ENCODE results near the gene ANXA7. TPM values are rescaled to one million over a fixed set of nuclear protein-coding genes. Genes with fewer than 3 reads are reported as not detected.

Gene ANXA7
- total RNA-seq, 1 donor: 143 TPM

DNA sequence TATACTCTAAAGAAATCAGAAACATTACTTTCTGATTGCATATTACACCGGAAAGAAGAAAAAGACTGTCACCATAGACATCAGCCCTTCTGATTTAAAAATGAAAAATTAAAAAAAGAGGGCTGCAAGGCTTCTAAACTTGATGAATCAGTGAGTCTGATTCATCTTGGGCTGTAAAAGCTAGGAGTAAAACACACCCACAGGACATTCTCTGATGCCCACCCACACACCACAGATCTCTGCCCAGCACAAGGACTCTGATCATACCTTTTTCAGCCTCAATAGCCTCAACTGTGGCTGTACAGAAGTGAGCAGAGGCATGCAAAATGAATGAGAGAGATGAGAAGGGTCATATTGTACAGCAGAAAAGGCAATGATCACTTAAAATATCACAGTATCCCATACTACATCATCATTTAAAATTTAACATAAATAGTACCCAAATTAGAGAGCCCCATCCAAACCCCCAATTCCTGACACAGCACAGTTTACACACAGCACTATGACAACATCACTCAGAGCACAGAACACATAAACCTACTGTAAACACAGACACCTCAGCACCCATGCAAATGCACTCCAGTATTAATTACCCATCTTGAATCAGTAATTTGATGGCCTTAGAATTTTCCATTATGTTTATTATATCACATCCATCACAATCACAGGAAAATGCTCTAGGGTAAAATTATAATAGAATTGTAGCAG, 25.9 kb upstream of the ANXA7 start:
- no peaks in the 10 kb centered on the region for H3K79me2 ChIP-seq (ENCODE audit: insufficient read depth, low read length)
- peaks cover 24% of the 10 kb centered on the region for H3K4me1 ChIP-seq (ENCODE audit: insufficient read depth, low read length)
- peaks cover 25% of the 10 kb centered on the region for H3K36me3 ChIP-seq (ENCODE audit: insufficient read depth, low read length)
- H3K9me3 ChIP-seq (ENCODE audit: low read depth, low read length): no peaks in the 10 kb centered on the region
- H4K20me1 ChIP-seq (ENCODE audit: insufficient read depth, low read length): no peaks in the 10 kb centered on the region
- H3K4me3 ChIP-seq (ENCODE audit: insufficient read depth, low read length): no peak overlapping the region
- peak overlapping the region; percentile 64 for H3K4me2 ChIP-seq (ENCODE audit: insufficient read depth, low read length)
- no peak overlapping the region for H2AFZ ChIP-seq (ENCODE audit: low read length)
- TF ChIP-seq, protein P1, sequence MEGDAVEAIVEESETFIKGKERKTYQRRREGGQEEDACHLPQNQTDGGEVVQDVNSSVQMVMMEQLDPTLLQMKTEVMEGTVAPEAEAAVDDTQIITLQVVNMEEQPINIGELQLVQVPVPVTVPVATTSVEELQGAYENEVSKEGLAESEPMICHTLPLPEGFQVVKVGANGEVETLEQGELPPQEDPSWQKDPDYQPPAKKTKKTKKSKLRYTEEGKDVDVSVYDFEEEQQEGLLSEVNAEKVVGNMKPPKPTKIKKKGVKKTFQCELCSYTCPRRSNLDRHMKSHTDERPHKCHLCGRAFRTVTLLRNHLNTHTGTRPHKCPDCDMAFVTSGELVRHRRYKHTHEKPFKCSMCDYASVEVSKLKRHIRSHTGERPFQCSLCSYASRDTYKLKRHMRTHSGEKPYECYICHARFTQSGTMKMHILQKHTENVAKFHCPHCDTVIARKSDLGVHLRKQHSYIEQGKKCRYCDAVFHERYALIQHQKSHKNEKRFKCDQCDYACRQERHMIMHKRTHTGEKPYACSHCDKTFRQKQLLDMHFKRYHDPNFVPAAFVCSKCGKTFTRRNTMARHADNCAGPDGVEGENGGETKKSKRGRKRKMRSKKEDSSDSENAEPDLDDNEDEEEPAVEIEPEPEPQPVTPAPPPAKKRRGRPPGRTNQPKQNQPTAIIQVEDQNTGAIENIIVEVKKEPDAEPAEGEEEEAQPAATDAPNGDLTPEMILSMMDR (IDR thresholded peaks at IDR 0.05; ENCODE audit: extremely low read depth, low read depth, low read length): no peak
- no peaks in the 10 kb centered on the region for H3K27me3 ChIP-seq (ENCODE audit: insufficient read depth, low read length)
- peak overlapping the region; percentile 46 for H3K27ac ChIP-seq (ENCODE audit: low read depth, low read length)
- DNase-seq (ENCODE audit: insufficient read length, low spot score, missing footprints): peak; percentile 76

GRCh38 chr10:73439055-73439454, 25.2 kb upstream of the ANXA7 start:
- Histone ChIP-seq H3K27ac (ENCODE audit: low read depth, low read length) (peak overlapping the region; percentile 46), H3K4me3 (ENCODE audit: insufficient read depth, low read length) (no peak overlapping the region), H3K79me2 (ENCODE audit: insufficient read depth, low read length) (no peaks in the 10 kb centered on the region)

DNA sequence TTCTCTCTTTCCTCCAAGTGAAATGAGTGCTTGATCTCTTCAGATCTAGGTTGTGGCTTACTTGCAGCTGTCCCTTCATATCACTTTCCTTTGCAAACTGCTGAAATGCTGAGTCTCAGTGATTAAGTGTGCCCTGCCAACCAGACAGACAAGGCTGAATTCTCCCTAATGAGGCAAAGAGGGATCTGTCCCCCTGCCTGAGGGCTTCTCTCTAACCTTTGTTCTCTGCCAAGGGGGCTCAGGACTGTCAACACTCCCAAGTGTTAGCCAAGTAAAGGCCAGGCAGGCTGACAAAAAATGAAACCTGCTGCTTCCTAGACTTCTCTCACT, 19.6 kb upstream of the ANXA7 start, which contains the start of gene MSS51:
Gene MSS51, minus strand, starts transcription at position 24 of the 330 bp plus-strand sequence. CDS start 5,277 bp downstream, outside the sequence.
- H3K9me3 ChIP-seq (ENCODE audit: low read depth, low read length): no peaks in the 10 kb centered on the region
- no peak within 1 kb of the TSS for H2AFZ ChIP-seq (ENCODE audit: low read length)
- no peaks in the 10 kb centered on the region for H3K27me3 ChIP-seq (ENCODE audit: insufficient read depth, low read length)
- H3K4me1 ChIP-seq (ENCODE audit: insufficient read depth, low read length): peaks cover under 1% of the 10 kb centered on the region
- no peak within 1 kb of the TSS for H3K27ac ChIP-seq (ENCODE audit: low read depth, low read length)
- no peak within 1 kb of the TSS for H3K4me3 ChIP-seq (ENCODE audit: insufficient read depth, low read length)
- DNase-seq (ENCODE audit: insufficient read length, low spot score, missing footprints): no peak
- H4K20me1 ChIP-seq (ENCODE audit: insufficient read depth, low read length): no peaks in the 10 kb centered on the region
- TF ChIP-seq, protein P1 (IDR thresholded peaks at IDR 0.05; ENCODE audit: extremely low read depth, low read depth, low read length): no peak
- no peak within 1 kb of the TSS for H3K4me2 ChIP-seq (ENCODE audit: insufficient read depth, low read length)
- no peaks in the 10 kb centered on the region for H3K79me2 ChIP-seq (ENCODE audit: insufficient read depth, low read length)
- H3K36me3 ChIP-seq (ENCODE audit: insufficient read depth, low read length): peaks cover 47% of the 10 kb centered on the region

More at GRCh38 chr10:73439055-73439454, 25.2 kb upstream of the ANXA7 start:
- H2AFZ ChIP-seq (ENCODE audit: low read length): no peak overlapping the region
- DNase-seq (ENCODE audit: insufficient read length, low spot score, missing footprints): no peak
- H3K9me3 ChIP-seq (ENCODE audit: low read depth, low read length): no peaks in the 10 kb centered on the region
- H4K20me1 ChIP-seq (ENCODE audit: insufficient read depth, low read length): no peaks in the 10 kb centered on the region
- peaks cover 22% of the 10 kb centered on the region for H3K36me3 ChIP-seq (ENCODE audit: insufficient read depth, low read length)
- TF ChIP-seq, protein P1 (IDR thresholded peaks at IDR 0.05; ENCODE audit: extremely low read depth, low read depth, low read length): no peak
- H3K4me2 ChIP-seq (ENCODE audit: insufficient read depth, low read length): peak overlapping the region; percentile 64
- H3K27me3 ChIP-seq (ENCODE audit: insufficient read depth, low read length): no peaks in the 10 kb centered on the region
- H3K4me1 ChIP-seq (ENCODE audit: insufficient read depth, low read length): peaks cover 24% of the 10 kb centered on the region

DNA sequence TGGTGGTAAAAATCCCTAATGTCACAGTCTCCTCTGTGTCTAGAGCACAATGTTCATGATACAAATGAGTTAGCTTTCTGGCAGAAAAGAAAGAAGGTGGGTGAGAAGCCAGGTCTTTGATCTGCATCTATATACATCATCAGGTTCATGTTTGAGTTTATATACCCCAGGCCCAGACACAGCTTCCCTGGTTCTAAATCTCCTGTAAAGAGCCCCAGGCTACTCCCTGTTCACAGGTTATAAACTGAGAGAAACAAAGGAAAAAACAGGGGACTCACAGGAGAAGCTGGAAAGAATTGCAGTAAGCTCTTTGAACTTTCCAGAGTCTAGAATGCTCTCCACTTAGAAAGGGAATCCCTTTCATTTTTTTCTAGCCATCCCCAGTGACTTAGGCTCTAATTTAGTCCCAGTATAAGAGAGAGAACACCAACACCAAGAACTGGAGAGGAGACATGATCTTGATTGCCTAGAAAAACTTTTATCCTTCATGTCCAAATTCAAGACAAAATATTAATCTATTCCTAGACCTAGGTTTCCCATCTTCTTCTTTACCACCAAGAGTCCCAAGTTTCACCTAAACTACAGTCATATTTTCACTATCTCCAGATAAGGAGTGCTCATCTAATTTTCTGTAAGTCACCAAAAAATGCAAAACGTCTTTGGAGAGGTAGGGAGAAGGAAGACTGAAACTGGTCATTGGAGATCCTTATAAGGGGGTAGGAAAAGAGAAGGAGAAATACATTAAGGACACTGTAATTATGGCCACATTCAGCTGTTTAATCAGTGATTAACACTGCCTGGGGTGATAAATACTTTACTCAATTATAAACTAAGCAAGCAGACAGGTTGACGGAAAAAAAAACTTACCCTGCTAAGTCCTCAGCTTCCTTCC, 19.0 kb upstream of the ANXA7 start:
- H3K4me2 ChIP-seq (ENCODE audit: insufficient read depth, low read length): no peak overlapping the region
- TF ChIP-seq, protein P1 (IDR thresholded peaks at IDR 0.05; ENCODE audit: extremely low read depth, low read depth, low read length): no peak
- H4K20me1 ChIP-seq (ENCODE audit: insufficient read depth, low read length): no peaks in the 10 kb centered on the region

More for the DNA sequence above, 19.0 kb upstream of the ANXA7 start:
- peaks cover 50% of the 10 kb centered on the region for H3K36me3 ChIP-seq (ENCODE audit: insufficient read depth, low read length)
- no peaks in the 10 kb centered on the region for H3K4me1 ChIP-seq (ENCODE audit: insufficient read depth, low read length)
- no peaks in the 10 kb centered on the region for H3K27me3 ChIP-seq (ENCODE audit: insufficient read depth, low read length)
- no peak overlapping the region for H2AFZ ChIP-seq (ENCODE audit: low read length)
- H3K9me3 ChIP-seq (ENCODE audit: low read depth, low read length): no peaks in the 10 kb centered on the region
- DNase-seq (ENCODE audit: insufficient read length, low spot score, missing footprints): no peak
- H3K4me3 ChIP-seq (ENCODE audit: insufficient read depth, low read length): no peak overlapping the region
- no peaks in the 10 kb centered on the region for H3K79me2 ChIP-seq (ENCODE audit: insufficient read depth, low read length)
- H3K27ac ChIP-seq (ENCODE audit: low read depth, low read length): no peak overlapping the region

Data from osteoblast (primary cell).